Stimulated activated CD8-positive, alpha-beta memory T cell treated with anti-CD3 and anti-CD28 coated beads, Interleukin-7, amount 100 ng/mL, for 4 hours (primary cell): Measurements from ENCODE around the gene KIR3DL3.
"Not testable (repeated sequence)": the region's sequence is repeated elsewhere in the genome, so short reads cannot be mapped to it uniquely, and the experiment has no call there.

Source experiments
- DNase-seq, 2 donors: peaks; one replicate each; pipeline ENCODE4 v3.0.0-alpha.2; 2020; ENCODE audit warnings: low read depth in 2 of 2

Gene KIR3DL3

DNA sequence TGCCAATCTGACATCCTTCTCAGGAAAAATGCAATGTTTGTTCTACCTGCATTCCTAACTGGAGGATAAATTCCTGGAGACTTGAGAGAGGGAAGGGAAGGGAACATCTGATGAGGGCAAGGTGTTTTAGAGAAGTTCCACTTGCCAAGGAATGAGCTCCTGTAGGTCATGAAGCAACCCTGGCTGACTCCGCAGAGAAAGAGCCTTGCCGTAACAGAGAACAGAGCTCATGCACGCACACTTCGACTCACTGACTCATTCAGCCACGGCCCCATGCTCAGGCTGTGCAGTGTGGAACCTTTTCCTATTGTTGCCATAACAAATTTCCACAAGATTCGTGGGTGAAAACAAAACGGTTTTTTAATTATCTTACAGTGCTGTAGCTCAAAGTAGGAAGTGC, 54.7 kb downstream of the KIR3DL3 start:
- DNase-seq, result not testable (repeated sequence)

DNA sequence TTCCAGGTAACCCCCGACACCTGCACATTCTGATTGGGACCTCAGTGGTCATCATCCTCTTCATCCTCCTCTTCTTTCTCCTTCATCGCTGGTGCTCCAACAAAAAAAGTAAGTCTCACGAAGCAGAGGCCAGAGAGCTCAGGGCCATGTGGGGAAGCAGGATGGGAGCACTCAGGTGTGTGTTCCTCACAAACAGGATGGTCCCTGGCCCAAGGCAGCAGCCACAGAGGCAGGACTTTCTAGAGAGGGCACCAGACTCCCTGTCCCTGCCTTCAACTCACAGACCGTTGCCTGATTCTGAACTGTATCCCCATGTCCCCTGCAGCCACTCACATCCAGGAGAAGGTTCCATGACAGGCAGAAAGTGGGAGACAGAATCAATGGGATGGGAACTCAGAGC, 58.7 kb downstream of the KIR3DL3 start:
- not testable (repeated sequence) for DNase-seq
